T-helper 2 cell (primary cell): ENCODE data around the gene RALB.
"Not testable (repeated sequence)": the region's sequence is repeated elsewhere in the genome, so short reads cannot be mapped to it uniquely, and the experiment has no call there.

Source experiments
- DNase-seq, 5 experiments: peaks; one replicate each; pipeline versions ENCODE4 v3.0.0 to v3.0.0-alpha.2; 2012 to 2022

Gene RALB

DNA sequence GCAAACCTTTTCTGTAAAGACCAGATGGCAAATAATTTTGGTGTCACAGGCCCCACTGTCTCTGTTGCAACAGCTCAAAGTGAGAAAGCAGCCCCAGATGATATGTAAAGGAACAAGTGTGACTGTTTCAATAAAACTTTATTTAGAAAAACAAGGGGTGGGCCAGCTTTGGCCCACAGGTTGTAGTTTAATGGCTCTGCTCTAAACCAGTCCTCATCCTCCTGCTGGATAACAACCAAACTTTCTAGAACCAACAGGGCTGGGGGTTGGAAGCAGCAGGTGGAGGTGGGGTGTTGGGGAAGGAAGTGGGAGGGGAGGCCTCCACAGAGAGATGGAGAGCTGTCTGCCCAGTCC lies 64.5 kb downstream of the RALB start:
- DNase-seq, result no peak

- DNase-seq, result no peak
Observed at GRCh38 chr2:120317916-120318315, 65.3 kb downstream of the RALB start.

GRCh38 chr2:120318626-120319025 lies 66.0 kb downstream of the RALB start:
- DNase-seq, result no peak

GRCh38 chr2:120319123-120319522 lies 66.5 kb downstream of the RALB start:
- DNase-seq, result no peak

GRCh38 chr2:120319686-120320317 lies 67.2 kb downstream of the RALB start:
- DNase-seq, result no peak

- no peak for DNase-seq
Observed at GRCh38 chr2:120320318-120320851, 67.7 kb downstream of the RALB start.

DNA sequence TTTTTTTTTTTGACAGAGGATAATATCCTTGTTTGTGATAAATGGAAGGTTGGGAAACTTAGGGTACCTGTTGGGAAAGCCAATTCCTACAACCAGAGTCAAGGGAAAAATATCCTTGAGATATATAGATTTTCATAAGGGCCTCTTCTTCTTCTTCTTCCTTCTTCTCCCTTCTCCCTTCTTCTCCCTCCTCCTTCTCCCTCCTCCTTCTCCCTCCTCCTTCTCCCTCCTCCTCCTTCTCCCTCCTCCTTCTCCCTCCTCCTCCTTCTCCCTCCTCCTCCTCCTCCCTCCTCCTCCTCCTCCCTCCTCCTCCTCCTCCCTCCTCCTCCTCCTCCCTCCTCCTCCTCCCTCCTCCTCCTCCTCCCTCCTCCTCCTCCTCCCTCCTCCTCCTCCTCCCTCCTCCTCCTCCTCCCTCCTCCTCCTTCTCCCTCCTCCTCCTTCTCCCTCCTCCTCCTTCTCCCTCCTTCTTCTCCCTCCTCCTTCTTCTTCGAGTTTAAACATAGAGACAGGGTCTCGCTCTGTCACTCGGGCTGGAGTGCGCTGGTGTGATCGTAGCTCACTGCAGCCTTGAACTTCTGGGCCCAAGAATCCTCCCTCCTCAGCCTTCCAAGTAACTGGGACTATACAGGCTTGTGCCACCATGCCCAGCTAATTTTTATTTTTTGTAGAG lies 68.4 kb downstream of the RALB start:
- not testable (repeated sequence) for DNase-seq

- DNase-seq, result no peak
Observed at GRCh38 chr2:120321721-120322284, 69.2 kb downstream of the RALB start.

DNA sequence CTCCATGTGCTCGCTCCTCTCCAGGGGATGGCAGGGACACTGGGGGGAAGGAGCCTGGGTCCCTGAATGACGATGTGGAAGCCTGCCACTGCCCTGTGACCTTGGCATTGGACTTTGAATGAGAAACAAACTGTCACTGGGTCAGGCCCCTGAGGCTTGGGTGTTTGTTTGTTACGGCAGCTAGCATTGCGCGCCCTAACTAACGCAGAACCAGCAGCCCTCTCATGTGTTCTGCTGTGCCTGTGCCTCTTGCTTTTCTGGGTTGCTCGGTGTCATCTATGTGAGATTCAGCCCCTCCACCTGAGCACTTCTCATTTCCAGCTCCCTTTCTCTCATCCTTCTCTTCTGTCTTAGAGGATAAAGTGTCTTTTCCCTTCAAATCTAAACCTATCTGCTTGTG lies 69.7 kb downstream of the RALB start:
- DNase-seq, result no peak

GRCh38 chr2:120323214-120323613 lies 70.6 kb downstream of the RALB start:
- no peak for DNase-seq

GRCh38 chr2:120323807-120324399 lies 71.3 kb downstream of the RALB start:
- no peak for DNase-seq

DNA sequence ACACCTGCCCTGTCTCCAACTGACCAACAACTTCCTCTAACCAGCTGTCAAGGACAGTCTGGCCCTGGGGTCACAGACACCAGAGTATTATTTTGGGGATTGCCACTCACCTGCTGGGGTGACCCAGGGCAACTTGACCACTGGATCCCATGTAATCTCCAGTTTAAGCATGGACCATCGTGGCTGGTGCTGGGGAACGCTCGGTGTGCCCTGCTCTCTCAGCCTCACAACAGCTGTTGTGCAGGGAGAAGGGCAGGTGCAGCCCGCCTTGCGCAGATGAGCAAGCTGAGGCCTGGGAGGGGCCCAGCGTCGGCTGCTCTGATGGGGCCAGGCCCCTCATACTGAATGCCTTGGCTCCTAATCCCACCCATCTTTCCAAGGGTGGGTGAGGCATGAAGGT lies 72.3 kb downstream of the RALB start:
- no peak for DNase-seq

- DNase-seq, result no peak
Observed at GRCh38 chr2:120326066-120326465, 73.4 kb downstream of the RALB start.

DNA sequence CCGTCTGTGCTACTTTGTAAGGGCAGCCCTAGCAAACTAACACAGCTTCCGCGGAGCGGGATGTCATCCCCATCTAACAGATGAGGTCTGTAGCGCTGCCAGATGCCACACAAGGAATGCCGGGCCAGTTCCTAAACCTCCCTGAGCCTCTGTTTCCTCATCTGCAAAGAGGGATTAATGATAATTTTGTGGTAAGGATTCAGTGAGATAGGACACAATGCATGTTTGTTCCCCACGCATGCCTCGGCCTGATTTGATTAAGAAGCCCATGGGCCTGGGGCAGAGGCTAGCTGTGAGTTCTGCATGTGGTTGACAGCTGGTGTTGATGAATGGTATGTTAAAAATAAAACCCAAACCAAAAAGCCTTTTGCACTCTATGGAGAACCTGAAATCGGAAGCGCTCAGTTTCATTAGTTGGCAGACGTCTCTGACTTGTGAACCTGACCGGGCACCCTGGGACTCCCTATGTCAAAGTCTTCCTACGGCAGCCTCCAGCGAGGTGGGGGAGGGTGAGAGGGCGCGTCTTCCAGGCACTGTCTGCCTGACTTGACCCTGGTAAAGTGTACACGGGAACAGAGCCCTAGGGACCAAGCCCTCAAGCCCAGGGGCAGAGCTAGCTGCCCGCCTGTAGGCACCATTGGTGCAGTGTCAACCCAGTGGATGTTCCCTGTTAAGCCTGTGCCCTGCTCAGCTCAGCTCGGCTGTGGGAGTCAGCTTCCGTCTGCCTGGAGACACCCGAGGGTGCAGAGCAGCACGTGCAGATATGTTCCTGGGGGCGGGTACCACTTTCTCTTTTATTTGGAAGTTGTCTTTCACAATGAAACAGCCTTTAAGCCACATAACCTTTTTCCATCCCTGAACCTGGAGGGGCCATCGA lies 78.5 kb downstream of the RALB start:
- no peak for DNase-seq

GRCh38 chr2:120331903-120332302 lies 79.3 kb downstream of the RALB start:
- DNase-seq, result no peak

DNA sequence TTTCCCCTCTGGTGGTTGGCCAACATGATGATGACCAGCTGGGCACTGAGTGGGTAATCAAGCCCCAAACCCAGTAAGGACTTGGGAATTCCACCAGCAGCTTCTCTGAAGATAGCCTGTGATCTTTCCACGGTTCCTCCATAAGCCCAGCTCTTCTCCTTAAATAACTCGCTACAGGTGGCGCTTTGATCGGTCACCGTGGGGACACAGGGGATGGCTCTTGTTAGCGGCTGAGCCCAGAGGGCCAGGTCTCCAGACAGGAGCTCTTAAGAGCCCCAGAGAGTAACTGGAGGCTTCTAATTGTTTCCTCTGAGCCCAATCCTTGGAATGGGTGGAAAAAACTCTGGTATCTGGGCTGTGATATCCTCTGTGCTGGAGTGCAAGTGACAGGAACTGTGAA lies 79.7 kb downstream of the RALB start:
- DNase-seq, result no peak

DNA sequence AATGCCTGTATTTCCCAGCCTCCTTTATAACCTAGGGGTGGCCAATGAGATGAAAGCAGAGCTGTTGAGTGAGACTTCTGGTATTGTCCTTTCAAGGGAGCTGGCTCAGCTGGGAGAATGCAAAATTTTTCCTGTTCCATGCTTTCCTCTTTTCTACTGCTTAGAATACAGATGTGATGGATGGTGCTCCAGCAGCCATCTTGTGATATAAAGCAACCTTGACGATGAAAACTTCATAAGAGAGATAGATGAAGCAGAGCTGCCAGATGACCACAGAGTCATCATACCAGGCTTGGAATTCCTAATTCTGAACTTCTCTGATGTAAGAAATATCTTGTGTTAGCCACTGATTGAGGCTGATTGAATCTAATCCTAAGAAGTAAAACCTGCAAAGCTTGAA lies 81.4 kb downstream of the RALB start:
- no peak for DNase-seq

DNA sequence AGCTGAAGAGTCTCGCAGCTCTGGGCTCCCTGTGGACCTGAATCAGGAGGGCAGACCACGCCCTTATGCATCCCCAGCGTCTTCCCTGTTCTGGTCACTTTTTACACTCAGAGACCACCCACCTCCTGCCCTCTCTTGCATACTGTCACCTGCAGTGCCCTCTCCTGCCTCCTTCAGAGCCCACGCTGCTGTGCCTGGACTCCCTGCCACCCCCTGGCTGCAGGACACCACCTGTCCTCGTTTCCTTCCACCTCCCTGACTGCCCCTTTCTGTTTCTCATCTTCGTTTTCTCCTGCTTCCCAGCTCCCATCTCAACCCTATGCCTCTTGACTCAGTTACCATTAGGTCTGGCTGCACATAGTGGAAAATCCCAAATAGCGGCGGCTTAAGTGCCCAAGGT lies 84.1 kb downstream of the RALB start:
- DNase-seq, result no peak

DNA sequence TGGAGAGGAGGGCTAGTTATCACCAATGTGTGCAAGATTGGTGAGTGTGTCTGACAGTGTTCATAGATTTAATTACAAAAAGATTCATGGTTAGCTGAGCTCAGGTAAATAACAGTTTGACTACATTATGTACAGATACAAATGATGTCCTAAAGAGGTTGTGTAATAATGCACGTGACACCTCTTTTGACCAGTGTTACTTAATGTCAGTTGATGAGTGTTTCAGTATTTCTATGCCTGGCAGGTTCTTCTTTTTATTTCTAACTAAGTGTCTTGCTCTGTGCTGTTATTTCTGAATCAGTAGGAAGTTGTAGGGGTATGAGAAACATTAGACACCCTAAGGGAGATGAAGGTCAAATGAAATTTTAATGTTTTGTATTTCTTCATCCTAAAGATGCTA lies 85.4 kb downstream of the RALB start:
- DNase-seq, result no peak

GRCh38 chr2:120341977-120342376 lies 89.3 kb downstream of the RALB start:
- DNase-seq, result no peak

DNA sequence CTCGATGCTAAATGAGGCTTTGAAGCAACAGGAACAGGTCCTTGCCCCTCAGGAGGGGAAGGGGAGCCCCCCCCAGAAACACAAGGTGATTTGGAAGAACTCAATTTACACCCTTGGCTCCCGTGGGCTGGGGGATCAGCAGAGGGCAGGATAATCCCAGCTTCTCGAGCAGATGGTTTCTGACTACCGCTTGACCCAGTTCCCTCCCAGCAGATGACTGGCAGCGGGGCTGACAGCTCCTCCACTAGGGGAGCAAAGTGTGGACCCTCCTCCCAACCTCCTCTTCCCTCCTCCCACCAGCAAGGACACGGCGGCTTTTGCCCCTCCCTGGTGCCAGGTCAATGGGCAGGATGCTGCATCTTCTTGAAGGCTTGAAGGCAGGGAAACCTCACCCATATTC lies 89.8 kb downstream of the RALB start:
- no peak for DNase-seq

- no peak for DNase-seq
Observed at GRCh38 chr2:120343100-120343432, 90.4 kb downstream of the RALB start.
